OCI-LY3 (cell line): ENCODE measurements around the gene ATP6V0A4.

Source experiments
- H2AFZ ChIP-seq: fragments of 200-600, 300-600 bp; shearing (Covaris generic); 2 replicates; pipeline ENCODE4 v1.6.0; 2014; ENCODE audit warnings: antibody characterized with exemption, low read depth, low read length
- H3K27ac ChIP-seq: fragments of 200-600, 300-600 bp; sonication (generic); 2 replicates; pipeline ENCODE4 v1.5.1; 2014; ENCODE audit warnings: mild to moderate bottlenecking, low read length, moderate library complexity, mixed read lengths
- H3K27me3 ChIP-seq: fragments of 200-600, 300-600 bp; sonication (generic); 2 replicates; pipeline ENCODE4 v1.6.1; 2014; ENCODE audit warnings: low read depth, low read length, mixed read lengths
- H3K36me3 ChIP-seq: fragments of 200-600, 300-600 bp; sonication (generic); replicated peaks from 2 replicates; pipeline ENCODE3; 2014; ENCODE audit warnings: low read depth, low read length, mixed read lengths
- H3K4me1 ChIP-seq: fragments of 300-600, 200-600 bp; sonication (generic); 2 replicates; pipeline ENCODE4 v1.6.1; 2014; ENCODE audit warnings: low read length, mixed read lengths
- H3K4me2 ChIP-seq: fragments of 200-600, 300-600 bp; sonication (generic); 2 replicates; pipeline ENCODE4 v1.6.1; 2014; ENCODE audit warnings: low read length, mixed read lengths
- H3K4me3 ChIP-seq: fragments of 300-600, 200-600 bp; sonication (generic); 2 replicates; pipeline ENCODE4 v1.5.1; 2014; ENCODE audit warnings: antibody characterized with exemption, mild to moderate bottlenecking, low read length, moderate library complexity
- H3K79me2 ChIP-seq: fragments of 300-600, 200-600 bp; shearing (Covaris generic); 2 replicates; pipeline ENCODE4 v1.6.1; 2014; ENCODE audit warnings: mild to moderate bottlenecking, low read length, mixed read lengths
- H3K9ac ChIP-seq: fragments of 300-600, 200-600 bp; shearing (Covaris generic); 2 replicates; pipeline ENCODE4 v1.6.0; 2014; ENCODE audit warnings: mild to moderate bottlenecking, low read length, moderate library complexity
- H3K9me3 ChIP-seq: fragments of 200-600, 300-600 bp; shearing (Covaris generic); 2 replicates; pipeline ENCODE4 v1.6.1; 2014; ENCODE audit warnings: low read length, mixed read lengths; ENCODE audit not compliant: insufficient read depth
- H4K20me1 ChIP-seq: fragments of 200-600, 300-600 bp; sonication (generic); 2 replicates; pipeline ENCODE4 v1.6.1; 2016; ENCODE audit warnings: low read length, mixed read lengths; ENCODE audit not compliant: insufficient read depth
- EZH2phosphoT487 ChIP-seq: fragments of 200-600 bp; shearing (Covaris generic); IDR thresholded peaks from 2 replicates; pipeline ENCODE4 v1.6.1; 2018; ENCODE audit warnings: antibody characterized with exemption, mixed run types, low read depth
- TF ChIP-seq, protein P1 (sequence below): fragments of 200-600, 300-600 bp; sonication (generic); IDR thresholded peaks from 2 replicates; pipeline ENCODE4 v1.5.1; 2014; ENCODE audit warnings: antibody characterized with exemption, low read length, low read depth

The ATP6V0A4 gene

DNA sequence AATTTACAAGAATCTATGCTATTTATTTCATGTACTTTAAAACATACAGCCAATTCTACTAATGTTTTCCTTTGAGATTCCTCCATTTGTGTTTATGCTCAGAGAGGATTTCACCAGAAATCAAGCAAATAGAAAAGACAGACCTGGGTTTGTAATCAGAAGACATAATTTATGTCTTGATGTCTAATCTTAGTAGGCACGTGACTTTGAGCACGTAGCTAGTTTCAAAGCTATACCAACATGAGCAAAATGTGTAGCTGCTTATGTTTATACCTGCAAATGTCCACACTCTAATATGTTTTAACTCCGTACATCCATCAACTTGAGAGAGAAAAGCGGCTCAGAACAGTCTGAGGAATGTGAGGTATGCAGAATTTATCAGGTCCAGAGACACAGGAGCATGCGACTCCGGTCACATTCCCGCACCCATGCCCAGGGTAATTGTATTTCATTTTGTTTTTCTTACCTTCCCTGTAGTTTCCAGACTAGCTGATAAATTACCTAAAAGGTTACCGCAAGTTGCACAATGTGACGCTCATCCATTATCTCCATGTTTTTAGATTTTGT is 136.8 kb downstream of the ATP6V0A4 start:
- H3K4me2 ChIP-seq = no peak overlapping the region
- no peak overlapping the region for H3K27ac ChIP-seq
- no peak for TF ChIP-seq EZH2phosphoT487
- TF ChIP-seq, protein P1, sequence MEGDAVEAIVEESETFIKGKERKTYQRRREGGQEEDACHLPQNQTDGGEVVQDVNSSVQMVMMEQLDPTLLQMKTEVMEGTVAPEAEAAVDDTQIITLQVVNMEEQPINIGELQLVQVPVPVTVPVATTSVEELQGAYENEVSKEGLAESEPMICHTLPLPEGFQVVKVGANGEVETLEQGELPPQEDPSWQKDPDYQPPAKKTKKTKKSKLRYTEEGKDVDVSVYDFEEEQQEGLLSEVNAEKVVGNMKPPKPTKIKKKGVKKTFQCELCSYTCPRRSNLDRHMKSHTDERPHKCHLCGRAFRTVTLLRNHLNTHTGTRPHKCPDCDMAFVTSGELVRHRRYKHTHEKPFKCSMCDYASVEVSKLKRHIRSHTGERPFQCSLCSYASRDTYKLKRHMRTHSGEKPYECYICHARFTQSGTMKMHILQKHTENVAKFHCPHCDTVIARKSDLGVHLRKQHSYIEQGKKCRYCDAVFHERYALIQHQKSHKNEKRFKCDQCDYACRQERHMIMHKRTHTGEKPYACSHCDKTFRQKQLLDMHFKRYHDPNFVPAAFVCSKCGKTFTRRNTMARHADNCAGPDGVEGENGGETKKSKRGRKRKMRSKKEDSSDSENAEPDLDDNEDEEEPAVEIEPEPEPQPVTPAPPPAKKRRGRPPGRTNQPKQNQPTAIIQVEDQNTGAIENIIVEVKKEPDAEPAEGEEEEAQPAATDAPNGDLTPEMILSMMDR = no peak
- H3K36me3 ChIP-seq = no peaks in the 10 kb centered on the region
- no peaks in the 10 kb centered on the region for H4K20me1 ChIP-seq
- no peak overlapping the region for H3K4me3 ChIP-seq
- no peaks in the 10 kb centered on the region for H3K4me1 ChIP-seq
- H3K79me2 ChIP-seq = no peaks in the 10 kb centered on the region
- no peak overlapping the region for H3K9ac ChIP-seq
- no peaks in the 10 kb centered on the region for H3K9me3 ChIP-seq
- H3K27me3 ChIP-seq = peaks cover 12% of the 10 kb centered on the region; the same call in 1 of the 2 replicates
- H2AFZ ChIP-seq = no peak overlapping the region

DNA sequence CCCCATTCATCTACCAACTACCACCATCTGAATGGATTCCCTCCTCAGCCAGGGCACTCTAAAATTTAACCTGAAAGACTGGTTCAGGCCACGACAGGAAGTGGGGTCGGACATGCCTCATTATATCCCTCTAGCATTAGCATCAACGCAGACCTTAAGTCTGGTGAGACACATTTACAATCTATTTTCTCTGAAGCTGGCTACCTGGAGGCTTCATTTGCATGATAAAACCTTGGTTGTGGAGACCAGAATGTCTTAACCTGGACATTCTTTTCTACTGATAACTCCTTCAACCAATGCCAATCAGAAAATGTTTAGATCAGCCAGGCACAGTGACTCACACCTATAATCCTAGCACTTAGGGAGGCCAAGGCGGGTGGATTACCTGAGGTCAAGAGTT is 139.1 kb downstream of the ATP6V0A4 start:
- no peaks in the 10 kb centered on the region for H4K20me1 ChIP-seq
- no peaks in the 10 kb centered on the region for H3K4me1 ChIP-seq
- no peak overlapping the region for H3K27ac ChIP-seq
- H2AFZ ChIP-seq = no peak overlapping the region
- H3K9ac ChIP-seq = no peak overlapping the region
- H3K36me3 ChIP-seq = no peaks in the 10 kb centered on the region
- no peak overlapping the region for H3K4me2 ChIP-seq
- H3K9me3 ChIP-seq = no peaks in the 10 kb centered on the region
- no peaks in the 10 kb centered on the region for H3K79me2 ChIP-seq
- TF ChIP-seq EZH2phosphoT487 = no peak
- TF ChIP-seq, protein P1 = no peak
- peaks cover 12% of the 10 kb centered on the region; the same call in 1 of the 2 replicates for H3K27me3 ChIP-seq
- no peak overlapping the region for H3K4me3 ChIP-seq

GRCh38 chr7:138657854-138658386 is 140.1 kb downstream of the ATP6V0A4 start:
- Histone ChIP-seq H3K9ac (no peak overlapping the region), H3K4me1 (no peaks in the 10 kb centered on the region), H3K27ac (no peak overlapping the region), H2AFZ (no peak overlapping the region), H3K9me3 (no peaks in the 10 kb centered on the region), H3K27me3 (peaks cover 12% of the 10 kb centered on the region; the same call in 1 of the 2 replicates), H3K79me2 (no peaks in the 10 kb centered on the region), H3K4me3 (no peak overlapping the region), H3K4me2 (no peak overlapping the region), H3K36me3 (no peaks in the 10 kb centered on the region), H4K20me1 (no peaks in the 10 kb centered on the region)
- TF ChIP-seq, protein P1 = no peak
- TF ChIP-seq EZH2phosphoT487 = no peak

DNA sequence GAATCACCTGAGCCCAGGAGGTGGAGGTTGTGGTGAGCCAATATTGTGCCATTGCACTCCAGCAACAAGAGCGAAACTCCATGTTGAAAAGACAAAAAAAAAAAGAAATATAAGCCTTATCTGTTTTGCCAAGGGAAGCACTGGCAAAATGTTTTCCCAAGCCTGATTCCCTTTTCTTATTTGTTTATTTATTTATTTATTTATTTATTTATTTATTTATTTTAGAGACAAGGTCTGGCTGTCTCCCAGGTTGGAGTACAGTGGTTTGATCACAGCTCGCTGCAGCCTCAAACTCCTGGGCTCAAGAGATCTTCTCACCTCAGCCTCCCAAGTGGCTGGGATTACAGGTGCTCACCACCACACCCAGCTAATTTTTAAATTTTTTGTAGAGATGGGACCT is 141.0 kb downstream of the ATP6V0A4 start:
- no peak overlapping the region for H3K27ac ChIP-seq
- TF ChIP-seq, protein P1 = no peak
- TF ChIP-seq EZH2phosphoT487 = no peak
- no peaks in the 10 kb centered on the region for H3K36me3 ChIP-seq
- H3K4me3 ChIP-seq = no peak overlapping the region
- peaks cover 9% of the 10 kb centered on the region; the same call in 1 of the 2 replicates for H3K27me3 ChIP-seq
- H3K4me2 ChIP-seq = no peak overlapping the region
- H4K20me1 ChIP-seq = no peaks in the 10 kb centered on the region
- H3K79me2 ChIP-seq = no peaks in the 10 kb centered on the region
- H3K9me3 ChIP-seq = no peaks in the 10 kb centered on the region
- no peak overlapping the region for H3K9ac ChIP-seq
- H2AFZ ChIP-seq = no peak overlapping the region
- H3K4me1 ChIP-seq = no peaks in the 10 kb centered on the region
